OCI-LY3 (cell line): Measurements from ENCODE around the gene LSR.

ENCODE experiments used
- CTCF ChIP-seq: fragments of 200-600, 300-600 bp; sonication (generic); IDR thresholded peaks from 2 replicates; pipeline ENCODE4 v1.5.1; 2014; ENCODE audit warnings: antibody characterized with exemption, low read length, low read depth
- EZH2phosphoT487 ChIP-seq: fragments of 200-600 bp; shearing (Covaris generic); IDR thresholded peaks from 2 replicates; pipeline ENCODE4 v1.6.1; 2018; ENCODE audit warnings: antibody characterized with exemption, mixed run types, low read depth

- TF ChIP-seq CTCF (no peak), EZH2phosphoT487 (no peak)
Measured at GRCh38 chr19:35264268-35265125, 15.7 kb downstream of the LSR start.
